HG02973 (cell line): Measurements from ENCODE around the gene LARP6.
"Not testable (repeated sequence)": the region's sequence is repeated elsewhere in the genome, so short reads cannot be mapped to it uniquely, and the experiment has no call there.

Source experiments
- ATAC-seq: cut with Tn5 transposase; IDR thresholded peaks from one replicate; pipeline ENCODE4 v1.9.1; 2021; ENCODE audit warnings: moderate library complexity; ENCODE audit not compliant: unreplicated experiment

LARP6 gene

GRCh38 chr15:70831094-70831911, 22.7 kb downstream of the LARP6 start:
- no peak for ATAC-seq

- no peak for ATAC-seq
Observed at GRCh38 chr15:70830615-70831014, 23.3 kb downstream of the LARP6 start.

- no peak for ATAC-seq
Observed at GRCh38 chr15:70829371-70830166, 24.4 kb downstream of the LARP6 start.

GRCh38 chr15:70827721-70828120, 26.2 kb downstream of the LARP6 start:
- ATAC-seq = no peak

- ATAC-seq = no peak
Observed at GRCh38 chr15:70826634-70827033, 27.3 kb downstream of the LARP6 start.

GRCh38 chr15:70825841-70826240, 28.1 kb downstream of the LARP6 start:
- no peak for ATAC-seq

- ATAC-seq = no peak
Observed at GRCh38 chr15:70823196-70823595, 30.8 kb downstream of the LARP6 start.

- ATAC-seq = no peak
Observed at GRCh38 chr15:70820214-70820613, 33.7 kb downstream of the LARP6 start.

GRCh38 chr15:70818580-70818979, 35.4 kb downstream of the LARP6 start:
- ATAC-seq = no peak

- ATAC-seq = no peak
Observed at GRCh38 chr15:70817266-70817665, 36.7 kb downstream of the LARP6 start.

- ATAC-seq = no peak
Observed at GRCh38 chr15:70815604-70816003, 38.4 kb downstream of the LARP6 start.

- not testable (repeated sequence) for ATAC-seq
Observed at GRCh38 chr15:70815011-70815410, 38.9 kb downstream of the LARP6 start.

- no peak for ATAC-seq
Observed at GRCh38 chr15:70812827-70813364, 41.1 kb downstream of the LARP6 start.

- ATAC-seq = no peak
Observed at GRCh38 chr15:70810916-70811578, 42.9 kb downstream of the LARP6 start.

- ATAC-seq = no peak
Observed at GRCh38 chr15:70806992-70807712, 46.8 kb downstream of the LARP6 start.

GRCh38 chr15:70804388-70804787, 49.6 kb downstream of the LARP6 start:
- not testable (repeated sequence) for ATAC-seq

GRCh38 chr15:70802629-70803028, 51.3 kb downstream of the LARP6 start:
- ATAC-seq = no peak

GRCh38 chr15:70801109-70801508, 52.8 kb downstream of the LARP6 start:
- no peak for ATAC-seq

- ATAC-seq = no peak
Observed at GRCh38 chr15:70799667-70800450, 54.1 kb downstream of the LARP6 start.

- ATAC-seq = no peak
Observed at GRCh38 chr15:70797464-70797863, 56.5 kb downstream of the LARP6 start.
